Naive thymus-derived CD4-positive, alpha-beta T cell (primary cell): Measurements from ENCODE around the gene TRMO. TPM values are rescaled to one million over a fixed set of nuclear protein-coding genes. Genes with fewer than 3 reads are reported as not detected.

Experiments
- ATAC-seq: fragments of 150-1000 bp; cut with Tn5 transposase; 2 replicates; pipeline ENCODE4 v1.10.0; 2021; ENCODE audit warnings: mild to moderate bottlenecking, moderate library complexity
- CTCF ChIA-PET: fragments of 350-600 bp; sonication (Branson Sonifier 250); formaldehyde crosslinking; loops from one replicate; lab custom pipeline; 2021; ENCODE audit warnings: antibody characterized with exemption; lab: Charles Lee
- POLR2A ChIA-PET: fragments of 350-600 bp; sonication (Branson Sonifier 250); formaldehyde crosslinking; loops from one replicate; lab custom pipeline; 2021; ENCODE audit warnings: antibody characterized with exemption, inconsistent platforms; lab: Charles Lee
- DNase-seq, 9 donors: peaks; one replicate each; pipeline versions ENCODE4 v3.0.0 to v3.0.0-alpha.2; 2020 to 2022; ENCODE audit warnings: mixed read lengths in 1 of 9
- H3K27ac ChIP-seq: one replicate; pipeline ENCODE4 v1.7.0; 2013; ENCODE audit warnings: mild to moderate bottlenecking, low read depth, low read length, moderate library complexity
- H3K27me3 ChIP-seq, 2 donors: one replicate each; pipeline ENCODE4 v1.7.0; 2013; ENCODE audit warnings: low read length in 2 of 2, mild to moderate bottlenecking in 2 of 2, moderate library complexity in 2 of 2; ENCODE audit not compliant: control insufficient read depth in 2 of 2, insufficient read depth in 2 of 2
- H3K36me3 ChIP-seq, 3 experiments: 1 replicate in 2 of 3; 2 replicates in 1 of 3; pipeline ENCODE4 v1.7.0; 2013; ENCODE audit warnings: low read length in 3 of 3, mild to moderate bottlenecking in 3 of 3, moderate library complexity in 1 of 3; ENCODE audit not compliant: insufficient read depth in 3 of 3, control insufficient read depth in 2 of 3
- H3K4me1 ChIP-seq, 2 donors: one replicate each; pipeline ENCODE4 v1.7.0; 2013; ENCODE audit warnings: low read length in 2 of 2, mild to moderate bottlenecking in 2 of 2, moderate library complexity in 1 of 2; ENCODE audit not compliant: control insufficient read depth in 2 of 2, insufficient read depth in 2 of 2
- H3K4me3 ChIP-seq: 2 replicates; pipeline ENCODE4 v1.7.0; 2013; ENCODE audit warnings: mild to moderate bottlenecking, low read length
- H3K9me3 ChIP-seq, 3 experiments: 1 replicate in 2 of 3; 2 replicates in 1 of 3; pipeline ENCODE4 v1.7.0; 2013; ENCODE audit warnings: low read length in 3 of 3; ENCODE audit not compliant: control insufficient read depth in 2 of 3
- H3K27ac Mint-ChIP-seq, 9 donors: one replicate each; pipeline ENCODE4 v1.8.0; 2020 to 2022; ENCODE audit warnings: mixed read lengths in 9 of 9, mild to moderate bottlenecking in 8 of 9, moderate library complexity in 5 of 9, inconsistent platforms in 2 of 9
- H3K27me3 Mint-ChIP-seq, 5 donors: one replicate each; pipeline ENCODE4 v1.8.0; 2021 to 2022; ENCODE audit warnings: mixed read lengths in 5 of 5, mild to moderate bottlenecking in 1 of 5
- H3K36me3 Mint-ChIP-seq, 5 donors: one replicate each; pipeline ENCODE4 v1.8.0; 2020 to 2022; ENCODE audit warnings: mixed read lengths in 5 of 5, mild to moderate bottlenecking in 3 of 5, inconsistent platforms in 1 of 5
- H3K4me1 Mint-ChIP-seq, 7 donors: one replicate each; pipeline ENCODE4 v1.8.0; 2020 to 2022; ENCODE audit warnings: mixed read lengths in 7 of 7, mild to moderate bottlenecking in 3 of 7, inconsistent platforms in 1 of 7
- H3K4me3 Mint-ChIP-seq, 10 donors: one replicate each; pipeline ENCODE4 v1.8.0; 2020 to 2022; ENCODE audit warnings: mild to moderate bottlenecking in 10 of 10, mixed read lengths in 10 of 10, moderate library complexity in 6 of 10, inconsistent platforms in 2 of 10
- H3K9me3 Mint-ChIP-seq, 11 donors: one replicate each; pipeline ENCODE4 v1.8.0; 2020 to 2022; ENCODE audit warnings: mixed read lengths in 11 of 11, mild to moderate bottlenecking in 4 of 11, inconsistent platforms in 1 of 11, moderate library complexity in 1 of 11
- intact Hi-C, 2 donors: fragments of 100-400 bp; cut with micrococcal nuclease; formaldehyde crosslinking; loops; one replicate each; pipeline ENCODE4 v1.15.1; 2023
- polyA plus RNA-seq, 2 donors: library from polyadenylated mRNA; unstranded; fragments of 300-500 nt; fragmentation: Illumina TruSeq; gene quantifications; one replicate each; pipeline ENCODE4 v1.2.3, GENCODE V29; 2021
- total RNA-seq, 6 experiments: library from RNA in 5 of 6; stranded (reverse) in 5 of 6; gene quantifications; 1 replicate in 5 of 6; 2 replicates in 1 of 6; pipeline ENCODE4 v1.2.3 and lab custom pipeline; 2021 to 2026

TRMO gene
- total and polyA plus RNA-seq, 7 experiments from 2014 or later, result 24.5 to 55.3 (median 35.0) TPM

GRCh38 chr9:97918611-97919010 is 3.7 kb downstream of the TRMO start:
- CTCF ChIA-PET, result no interaction called here
- Mint-ChIP-seq H3K4me1 (peaks cover 39 to 86% (median 70%) of the 10 kb centered on the region in 7 donors), H3K4me3 (peak overlapping the region; percentile 78 to 97 (median 90)), H3K27me3 (peaks cover 0 to 5% (median 0%) of the 10 kb centered on the region in 5 donors), H3K9me3 (peaks cover 0 to 18% (median 0%) of the 10 kb centered on the region in 11 donors), H3K36me3 (peaks cover 0 to 37% (median 33%) of the 10 kb centered on the region in 5 donors), H3K27ac (peak overlapping the region; percentile 97 to 100 (median 99))
- Histone ChIP-seq H3K27me3 (no peaks in the 10 kb centered on the region), H3K4me3 (peak overlapping the region; percentile 46), H3K27ac (peak overlapping the region; percentile 98), H3K9me3 (no peaks in the 10 kb centered on the region), H3K4me1 (peaks cover 40 to 48% of the 10 kb centered on the region in 2 donors), H3K36me3 (peaks cover 3 to 16% (median 6%) of the 10 kb centered on the region in 3 experiments)
- POLR2A ChIA-PET, result interaction anchor here (0.7 to 15.2 kb wide), 6 partner anchors 15 to 307 kb away, joined by 3 to 715 read pairs (median 49); partner anchors contain the start of gene ANP32B
- ATAC-seq (no peak), DNase-seq (peak in 6 of 9 donors; percentile 47 to 66 (median 64))
- intact Hi-C loops, result loop anchor here (1.0 kb wide), 2 partner anchors 11 to 13 kb away; no protein-coding TSS in a partner anchor

- Mint-ChIP-seq H3K36me3 (peaks cover 21 to 81% (median 65%) of the 10 kb centered on the region in 5 donors), H3K27me3 (no peaks in the 10 kb centered on the region), H3K4me3 (no peak overlapping the region), H3K4me1 (peaks cover 47 to 95% (median 86%) of the 10 kb centered on the region in 7 donors), H3K9me3 (peaks cover 0 to 1% (median 0%) of the 10 kb centered on the region in 11 donors), H3K27ac (peak overlapping the region in 8 of 9 donors; percentile 16 to 100 (median 93))
- no peak for ATAC-seq
- Histone ChIP-seq H3K36me3 (peaks cover 12 to 59% (median 15%) of the 10 kb centered on the region in 3 experiments), H3K4me1 (peaks cover 44 to 48% of the 10 kb centered on the region in 2 donors), H3K4me3 (no peak overlapping the region), H3K27me3 (no peaks in the 10 kb centered on the region), H3K27ac (peak overlapping the region; percentile 16), H3K9me3 (no peaks in the 10 kb centered on the region)
- ChIA-PET CTCF (interaction anchor here (0.6 to 2.6 kb wide), 6 partner anchors 9 to 206 kb away, joined by 3 to 9 read pairs (median 4); no protein-coding TSS in a partner anchor), POLR2A (interaction anchor here (0.6 to 19.7 kb wide), 6 partner anchors 5 to 199 kb away, joined by 3 to 715 read pairs (median 3); partner anchors contain the start of gene TRMO)
- intact Hi-C loops, result no loop called here
- no peak for DNase-seq
Observed at GRCh38 chr9:97911970-97912369, 10.3 kb downstream of the TRMO start.

GRCh38 chr9:97911528-97911927 is 10.8 kb downstream of the TRMO start:
- Histone ChIP-seq H3K27me3 (no peaks in the 10 kb centered on the region), H3K9me3 (no peaks in the 10 kb centered on the region), H3K4me1 (peaks cover 45 to 51% of the 10 kb centered on the region in 2 donors), H3K4me3 (no peak overlapping the region), H3K27ac (peak overlapping the region; percentile 16), H3K36me3 (peaks cover 12 to 59% (median 15%) of the 10 kb centered on the region in 3 experiments)
- POLR2A ChIA-PET, result interaction anchor here (0.8 to 19.7 kb wide), 5 partner anchors 6 to 199 kb away, joined by 3 to 715 read pairs (median 3); partner anchors contain the start of gene TRMO
- Mint-ChIP-seq H3K4me1 (peaks cover 50 to 95% (median 86%) of the 10 kb centered on the region in 7 donors), H3K4me3 (no peak overlapping the region), H3K36me3 (peaks cover 21 to 78% (median 63%) of the 10 kb centered on the region in 5 donors), H3K27ac (peak overlapping the region in 8 of 9 donors; percentile 16 to 100 (median 97)), H3K27me3 (no peaks in the 10 kb centered on the region), H3K9me3 (peaks cover 0 to 1% (median 0%) of the 10 kb centered on the region in 11 donors)
- DNase-seq (no peak), ATAC-seq (no peak)
- CTCF ChIA-PET, result interaction anchor here (0.6 to 2.6 kb wide), 5 partner anchors 10 to 157 kb away, joined by 3 to 9 read pairs (median 4); no protein-coding TSS in a partner anchor
- intact Hi-C loops, result no loop called here

GRCh38 chr9:97910357-97910756 is 11.9 kb downstream of the TRMO start:
- Mint-ChIP-seq H3K27me3 (no peaks in the 10 kb centered on the region), H3K36me3 (peaks cover 21 to 68% (median 60%) of the 10 kb centered on the region in 5 donors), H3K27ac (peak overlapping the region; percentile 80 to 100 (median 96)), H3K9me3 (peaks cover 0 to 3% (median 0%) of the 10 kb centered on the region in 11 donors), H3K4me1 (peaks cover 54 to 94% (median 88%) of the 10 kb centered on the region in 7 donors), H3K4me3 (peak overlapping the region in 8 of 10 donors; percentile 2 to 98 (median 44))
- Histone ChIP-seq H3K27me3 (no peaks in the 10 kb centered on the region), H3K36me3 (peaks cover 12 to 53% (median 15%) of the 10 kb centered on the region in 3 experiments), H3K4me1 (peaks cover 50 to 59% of the 10 kb centered on the region in 2 donors), H3K9me3 (no peaks in the 10 kb centered on the region), H3K4me3 (no peak overlapping the region), H3K27ac (peak overlapping the region; percentile 95)
- ATAC-seq (peak; percentile 26), DNase-seq (no peak)
- CTCF ChIA-PET, result interaction anchor here (1.0 to 2.6 kb wide), 4 partner anchors 9 to 20 kb away, joined by 3 to 9 read pairs (median 6); no protein-coding TSS in a partner anchor
- POLR2A ChIA-PET, result interaction anchor here (1.2 to 19.7 kb wide), 5 partner anchors 6 to 180 kb away, joined by 3 to 715 read pairs (median 5); partner anchors contain the start of gene TRMO
- intact Hi-C loops, result no loop called here

GRCh38 chr9:97908705-97909104 is 13.6 kb downstream of the TRMO start:
- Histone ChIP-seq H3K27ac (peak overlapping the region; percentile 95), H3K27me3 (no peaks in the 10 kb centered on the region), H3K4me3 (no peak overlapping the region), H3K36me3 (peaks cover 6 to 42% (median 13%) of the 10 kb centered on the region in 3 experiments), H3K9me3 (no peaks in the 10 kb centered on the region), H3K4me1 (peaks cover 60 to 72% of the 10 kb centered on the region in 2 donors)
- Mint-ChIP-seq H3K27me3 (no peaks in the 10 kb centered on the region), H3K4me3 (peak overlapping the region; percentile 54 to 98 (median 65)), H3K27ac (peak overlapping the region; percentile 80 to 100 (median 96)), H3K4me1 (peaks cover 49 to 92% (median 85%) of the 10 kb centered on the region in 7 donors), H3K9me3 (peaks cover 0 to 6% (median 0%) of the 10 kb centered on the region in 11 donors), H3K36me3 (peaks cover 21 to 57% (median 47%) of the 10 kb centered on the region in 5 donors)
- POLR2A ChIA-PET, result interaction anchor here (0.8 to 19.7 kb wide), 5 partner anchors 8 to 16 kb away, joined by 3 to 715 read pairs (median 4); partner anchors contain the start of gene TRMO
- peak; percentile 40 for ATAC-seq
- CTCF ChIA-PET, result interaction anchor here (1.0 to 2.4 kb wide), 3 partner anchors 11 to 15 kb away, joined by 3 to 17 read pairs (median 4); partner anchors contain the start of gene TRMO
- peak in 2 of 9 donors; percentile 33 to 45 for DNase-seq
- intact Hi-C loops, result loop anchor here in 1 of 2 donors (5.0 kb wide), 3 partner anchors 276 to 349 kb away; partner anchors contain the start of genes CORO2A, NCBP1, TBC1D2 and TSTD2

- no peaks in the 10 kb centered on the region for H3K27me3 Mint-ChIP-seq
- H3K4me3 Mint-ChIP-seq, result peak overlapping the region; percentile 57 to 98 (median 86)
- ChIA-PET CTCF (interaction anchor here (2.4 to 8.6 kb wide), 3 partner anchors 14 to 19 kb away, joined by 17 to 131 read pairs (median 57); partner anchors contain the start of gene TRMO), POLR2A (interaction anchor here (0.6 to 19.7 kb wide), 6 partner anchors 9 to 448 kb away, joined by 3 to 715 read pairs (median 5); partner anchors contain the start of genes TRMO and XPA)
- H3K4me1 ChIP-seq, result peaks cover 71 to 81% of the 10 kb centered on the region in 2 donors
- H3K4me1 Mint-ChIP-seq, result peaks cover 55 to 94% (median 86%) of the 10 kb centered on the region in 7 donors
- peaks cover 18 to 52% (median 36%) of the 10 kb centered on the region in 5 donors for H3K36me3 Mint-ChIP-seq
- peaks cover 0 to 6% (median 0%) of the 10 kb centered on the region in 11 donors for H3K9me3 Mint-ChIP-seq
- peak overlapping the region; percentile 95 for H3K27ac ChIP-seq
- no peak for ATAC-seq
- H3K27me3 ChIP-seq, result no peaks in the 10 kb centered on the region
- H3K36me3 ChIP-seq, result peaks cover 3 to 35% (median 6%) of the 10 kb centered on the region in 3 experiments
- H3K27ac Mint-ChIP-seq, result peak overlapping the region; percentile 92 to 100 (median 98)
- H3K4me3 ChIP-seq, result peak overlapping the region; percentile 51
- no peaks in the 10 kb centered on the region for H3K9me3 ChIP-seq
- intact Hi-C loops, result loop anchor here (1.0 to 5.0 kb wide), 5 partner anchors 11 to 350 kb away; partner anchors contain the start of genes NCBP1 (in 2 of the 2), TSTD2 (in 2 of the 2), CORO2A (in 1 of the 2) and TBC1D2 (in 1 of the 2)
- DNase-seq, result no peak
Observed at GRCh38 chr9:97907632-97908031, 14.7 kb downstream of the TRMO start.
